Peyer's patch (tissue), 4 donors: ENCODE data around the gene TP53BP1. TPM values are rescaled to one million over a fixed set of nuclear protein-coding genes. Genes with fewer than 3 reads are reported as not detected.

Experiments
- DNase-seq, 3 donors: peaks; one replicate each; pipeline ENCODE4 v3.0.0-alpha.2; 2017 to 2019
- H3K27ac ChIP-seq, 4 donors: fragments of 200-600 bp; sonication (generic); one replicate each; pipeline ENCODE4 v1.5.1; 2016 to 2019
- H3K27me3 ChIP-seq, 2 donors: fragments of 200-600 bp; sonication (generic); one replicate each; pipeline ENCODE4 v1.5.1; 2019
- H3K36me3 ChIP-seq, 3 donors: fragments of 200-600 bp; sonication (generic); one replicate each; pipeline ENCODE4 v1.5.1; 2016 to 2019
- H3K4me1 ChIP-seq, 4 donors: fragments of 200-600 bp; sonication (generic); one replicate each; pipeline ENCODE4 v1.5.1; 2016 to 2019
- H3K4me3 ChIP-seq, 4 donors: fragments of 200-600 bp; sonication (generic); 1 replicate in 3 of 4; 2 replicates in 1 of 4; pipeline ENCODE4 v1.5.1; 2016 to 2019; ENCODE audit warnings: mild to moderate bottlenecking in 1 of 4
- H3K9me3 ChIP-seq, 4 donors: fragments of 200-600 bp; sonication (generic); one replicate each; pipeline ENCODE4 v1.5.1; 2016 to 2019; ENCODE audit warnings: mild to moderate bottlenecking in 1 of 4
- POLR2A ChIP-seq, 2 donors: fragments of 450-650 bp; IDR thresholded peaks; one replicate each; pipeline ENCODE4 v1.5.1; 2017; ENCODE audit warnings: antibody characterized with exemption in 2 of 2, mild to moderate bottlenecking in 2 of 2, moderate library complexity in 2 of 2
- total RNA-seq, 4 donors: library from RNA; depleted of rRNA; stranded (reverse); fragments of >200 nt; gene quantifications; one replicate each; pipeline ENCODE4 v1.1.0, GENCODE V29; 2016
- TF ChIP-seq, protein P1 (sequence below), 6 experiments: fragments of 450-650 bp in 4 of 6; fragments of 200-600 bp in 2 of 6; sonication (generic) in 1 of 6; IDR thresholded peaks; one replicate each; pipeline ENCODE4 v1.5.1; 2017 to 2019; ENCODE audit warnings: antibody characterized with exemption in 6 of 6, mild to moderate bottlenecking in 3 of 6, moderate library complexity in 1 of 6

TP53BP1 gene
- total RNA-seq, 4 donors from 2014 or later = 9.3 to 163 (median 24.6) TPM

DNA sequence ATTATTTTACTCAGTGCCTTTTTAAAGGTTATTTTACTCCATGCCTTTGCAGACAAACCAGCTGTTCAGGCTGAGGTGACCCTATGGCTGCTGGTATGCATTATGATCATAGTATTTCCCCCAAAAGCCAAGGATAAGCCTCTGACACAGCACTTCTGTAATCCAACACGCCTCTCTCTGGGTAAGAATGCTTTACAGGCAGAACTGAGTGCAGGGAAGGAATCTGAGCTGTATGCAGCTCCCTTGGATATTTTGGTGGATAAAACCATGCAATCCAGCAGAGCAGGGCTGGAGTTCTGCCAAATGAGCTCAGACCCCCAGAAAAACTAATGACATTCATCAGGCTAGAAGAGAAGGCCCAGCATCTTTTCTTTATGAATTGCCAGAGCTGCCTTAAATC lies 12.8 kb upstream of the TP53BP1 start:
- no peak overlapping the region for H3K4me3 ChIP-seq
- H3K27me3 ChIP-seq = no peaks in the 10 kb centered on the region
- no peak overlapping the region for H3K27ac ChIP-seq
- no peak for DNase-seq
- TF ChIP-seq, protein P1, sequence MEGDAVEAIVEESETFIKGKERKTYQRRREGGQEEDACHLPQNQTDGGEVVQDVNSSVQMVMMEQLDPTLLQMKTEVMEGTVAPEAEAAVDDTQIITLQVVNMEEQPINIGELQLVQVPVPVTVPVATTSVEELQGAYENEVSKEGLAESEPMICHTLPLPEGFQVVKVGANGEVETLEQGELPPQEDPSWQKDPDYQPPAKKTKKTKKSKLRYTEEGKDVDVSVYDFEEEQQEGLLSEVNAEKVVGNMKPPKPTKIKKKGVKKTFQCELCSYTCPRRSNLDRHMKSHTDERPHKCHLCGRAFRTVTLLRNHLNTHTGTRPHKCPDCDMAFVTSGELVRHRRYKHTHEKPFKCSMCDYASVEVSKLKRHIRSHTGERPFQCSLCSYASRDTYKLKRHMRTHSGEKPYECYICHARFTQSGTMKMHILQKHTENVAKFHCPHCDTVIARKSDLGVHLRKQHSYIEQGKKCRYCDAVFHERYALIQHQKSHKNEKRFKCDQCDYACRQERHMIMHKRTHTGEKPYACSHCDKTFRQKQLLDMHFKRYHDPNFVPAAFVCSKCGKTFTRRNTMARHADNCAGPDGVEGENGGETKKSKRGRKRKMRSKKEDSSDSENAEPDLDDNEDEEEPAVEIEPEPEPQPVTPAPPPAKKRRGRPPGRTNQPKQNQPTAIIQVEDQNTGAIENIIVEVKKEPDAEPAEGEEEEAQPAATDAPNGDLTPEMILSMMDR (IDR thresholded peaks at IDR 0.05) = no peak
- no peak for TF ChIP-seq POLR2A (IDR thresholded peaks at IDR 0.05)
- H3K36me3 ChIP-seq = no peaks in the 10 kb centered on the region
- H3K9me3 ChIP-seq = no peaks in the 10 kb centered on the region
- H3K4me1 ChIP-seq = peaks cover 0 to 13% (median 2%) of the 10 kb centered on the region in 4 donors

DNA sequence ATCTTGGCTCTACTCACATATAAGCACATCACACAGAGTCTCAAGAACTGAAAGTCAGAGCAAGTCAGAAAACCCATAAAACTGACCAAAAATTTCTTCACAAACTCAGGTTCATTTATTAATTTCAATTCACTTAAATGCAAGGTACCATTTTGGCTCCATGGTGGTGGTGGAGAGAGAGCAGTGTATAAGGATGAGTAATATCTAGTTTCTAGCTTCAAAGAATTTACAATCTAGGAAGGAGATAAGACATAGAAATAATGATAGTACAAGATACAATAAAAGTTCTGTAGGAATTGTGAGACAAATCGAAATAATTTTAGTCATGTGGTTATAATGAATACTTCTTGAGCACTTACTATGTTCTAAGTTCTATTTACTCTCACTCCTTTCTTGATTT lies 6.7 kb upstream of the TP53BP1 start:
- Histone ChIP-seq H3K27me3 (no peaks in the 10 kb centered on the region), H3K9me3 (no peaks in the 10 kb centered on the region), H3K36me3 (no peaks in the 10 kb centered on the region), H3K27ac (no peak overlapping the region), H3K4me3 (no peak overlapping the region), H3K4me1 (no peaks in the 10 kb centered on the region)
- no peak for TF ChIP-seq POLR2A (IDR thresholded peaks at IDR 0.05)
- TF ChIP-seq, protein P1 (IDR thresholded peaks at IDR 0.05) = no peak
- DNase-seq = no peak

DNA sequence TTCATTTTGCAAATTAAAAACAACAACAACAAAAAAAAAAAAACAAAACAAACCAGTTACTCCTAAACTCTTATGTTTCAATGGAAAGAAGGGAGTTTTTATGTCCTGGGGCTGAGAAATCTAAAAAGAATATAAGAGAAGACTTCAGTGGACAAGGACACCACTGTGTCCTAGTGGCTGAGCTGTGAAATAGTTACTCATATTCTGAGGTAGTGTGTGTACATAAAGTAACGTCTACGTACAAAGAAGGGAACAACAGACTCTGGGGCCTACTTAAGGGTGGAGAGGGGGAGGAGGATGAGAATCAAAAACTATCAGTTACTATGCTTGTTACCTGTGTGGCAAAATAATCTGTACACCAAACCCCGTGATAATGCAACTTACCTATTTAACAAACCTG lies 6.0 kb upstream of the TP53BP1 start:
- Histone ChIP-seq H3K4me1 (no peaks in the 10 kb centered on the region), H3K36me3 (no peaks in the 10 kb centered on the region), H3K4me3 (no peak overlapping the region), H3K9me3 (no peaks in the 10 kb centered on the region), H3K27me3 (no peaks in the 10 kb centered on the region), H3K27ac (no peak overlapping the region)
- TF ChIP-seq, protein P1 (IDR thresholded peaks at IDR 0.05) = no peak
- no peak for DNase-seq

DNA sequence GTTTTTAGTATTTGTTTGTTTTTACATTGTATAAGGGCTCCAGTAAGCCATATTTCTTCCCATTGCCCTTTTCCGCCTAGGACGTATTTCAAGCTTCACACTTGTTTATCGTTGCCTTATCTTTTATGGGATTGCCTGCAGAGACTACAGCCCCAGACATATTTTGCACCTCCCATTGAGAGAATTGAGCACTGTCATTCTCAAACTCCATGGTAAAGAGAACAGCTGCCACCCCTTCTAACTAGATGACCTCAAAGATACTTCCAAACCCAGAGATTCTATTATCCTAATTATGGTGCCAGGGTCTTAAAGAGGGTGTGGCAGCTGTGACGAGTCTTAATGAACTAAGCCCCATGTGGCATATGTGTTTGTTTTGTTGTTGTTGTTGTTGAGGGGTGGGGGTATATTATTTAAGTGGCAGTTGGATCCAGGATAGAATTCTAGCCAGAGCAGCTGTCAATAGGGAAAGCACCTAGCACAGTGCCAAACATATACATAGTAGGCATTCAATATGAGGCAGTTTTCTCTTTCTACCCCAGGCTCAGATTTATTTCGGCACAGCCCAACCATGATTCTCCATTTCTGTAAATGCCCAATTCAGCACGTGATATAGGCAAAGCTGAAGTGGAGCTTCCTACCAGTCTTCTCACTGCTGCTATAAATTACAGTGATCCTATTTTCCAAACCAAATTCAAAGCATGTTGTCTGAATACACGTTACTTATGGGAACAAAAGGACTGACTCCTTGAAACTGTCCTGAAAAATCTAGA lies 932 bp upstream of the TP53BP1 start:
- no peaks in the 10 kb centered on the region for H3K27me3 ChIP-seq
- no peaks in the 10 kb centered on the region for H3K9me3 ChIP-seq
- H3K36me3 ChIP-seq = no peaks in the 10 kb centered on the region
- peak overlapping the region in 3 of 4 donors; percentile 66 to 84 (median 78) for H3K27ac ChIP-seq
- TF ChIP-seq, protein P1 (IDR thresholded peaks at IDR 0.05) = no peak
- no peak for TF ChIP-seq POLR2A (IDR thresholded peaks at IDR 0.05)
- H3K4me3 ChIP-seq = peak overlapping the region in 3 of 4 donors; percentile 77 to 96 (median 92)
- peaks cover 0 to 11% (median 2%) of the 10 kb centered on the region in 4 donors for H3K4me1 ChIP-seq
- DNase-seq = no peak

DNA sequence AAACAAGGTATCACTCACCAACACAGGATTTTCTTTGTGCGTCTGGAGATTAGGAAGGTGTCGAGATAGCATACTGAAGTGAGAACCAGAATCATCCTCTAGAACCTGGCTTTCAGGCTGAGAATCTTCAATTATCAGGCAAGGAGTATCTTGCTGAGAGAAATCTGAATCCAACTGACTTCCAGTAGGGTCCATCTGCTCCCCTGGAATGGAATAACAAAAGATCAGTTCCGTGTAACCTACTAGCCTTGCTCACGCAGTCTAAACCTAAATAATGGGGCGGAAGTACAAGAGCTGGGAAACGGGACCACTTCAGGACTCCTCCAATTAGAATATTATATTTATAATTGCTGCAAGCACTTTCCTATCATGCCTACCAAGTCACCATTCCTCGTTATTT lies 690 bp downstream of the TP53BP1 start:
- no peaks in the 10 kb centered on the region for H3K9me3 ChIP-seq
- no peak for DNase-seq
- peaks cover 0 to 4% (median 0%) of the 10 kb centered on the region in 3 donors for H3K36me3 ChIP-seq
- TF ChIP-seq POLR2A (IDR thresholded peaks at IDR 0.05) = no peak
- TF ChIP-seq, protein P1 (IDR thresholded peaks at IDR 0.05) = no peak
- peak overlapping the region; percentile 77 to 96 (median 84) for H3K4me3 ChIP-seq
- H3K27ac ChIP-seq = peak overlapping the region; percentile 66 to 85 (median 81)
- peaks cover 0 to 11% (median 2%) of the 10 kb centered on the region in 4 donors for H3K4me1 ChIP-seq
- no peaks in the 10 kb centered on the region for H3K27me3 ChIP-seq
